Posterior cingulate gyrus (tissue), 11 donors: ENCODE results near the gene CYP2W1.
A peak's percentile ranks its signal among the peaks of the same experiment; 100 is the strongest.

ENCODE experiments used
- DNase-seq, 10 donors: peaks; one replicate each; pipeline versions ENCODE4 v3.0.0 to v3.0.0-alpha.2; 2020 to 2021; ENCODE audit warnings: mixed read lengths in 3 of 10
- intact Hi-C: fragments of 100-400 bp; cut with DNase I; formaldehyde crosslinking; loops from one replicate; pipeline ENCODE4 v1.15.1; 2023

The CYP2W1 gene

DNA sequence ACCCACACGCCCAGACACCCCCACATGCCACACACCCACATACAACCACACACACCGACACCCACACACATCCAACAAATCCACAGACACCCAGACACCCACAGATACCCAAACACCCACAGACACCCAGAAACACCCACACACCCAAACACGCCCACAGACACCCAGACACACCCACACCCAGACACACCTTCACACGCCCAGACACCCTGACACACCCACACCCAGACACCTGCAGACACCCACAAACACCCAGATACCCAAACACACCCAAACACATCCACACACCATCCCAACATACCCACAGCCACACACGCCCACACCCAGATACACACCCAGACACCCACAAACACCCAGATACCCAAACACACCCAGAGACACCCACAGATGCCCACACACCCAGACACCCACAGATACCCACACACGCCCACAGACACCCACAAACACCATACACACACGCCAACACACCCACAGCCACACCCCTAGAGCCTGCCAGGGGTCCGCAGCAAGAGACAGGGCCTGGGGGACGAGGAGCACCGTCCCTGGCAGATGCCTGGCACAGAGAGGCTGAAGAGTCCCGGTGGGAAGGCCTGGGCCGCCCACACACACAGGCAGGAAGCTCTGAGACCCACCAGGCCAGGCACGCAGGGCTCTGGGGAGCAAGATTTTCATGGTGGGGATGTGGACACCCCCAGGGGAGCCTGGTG, 28.5 kb downstream of the CYP2W1 start:
- no peak for DNase-seq
- intact Hi-C loops = no loop called here

DNA sequence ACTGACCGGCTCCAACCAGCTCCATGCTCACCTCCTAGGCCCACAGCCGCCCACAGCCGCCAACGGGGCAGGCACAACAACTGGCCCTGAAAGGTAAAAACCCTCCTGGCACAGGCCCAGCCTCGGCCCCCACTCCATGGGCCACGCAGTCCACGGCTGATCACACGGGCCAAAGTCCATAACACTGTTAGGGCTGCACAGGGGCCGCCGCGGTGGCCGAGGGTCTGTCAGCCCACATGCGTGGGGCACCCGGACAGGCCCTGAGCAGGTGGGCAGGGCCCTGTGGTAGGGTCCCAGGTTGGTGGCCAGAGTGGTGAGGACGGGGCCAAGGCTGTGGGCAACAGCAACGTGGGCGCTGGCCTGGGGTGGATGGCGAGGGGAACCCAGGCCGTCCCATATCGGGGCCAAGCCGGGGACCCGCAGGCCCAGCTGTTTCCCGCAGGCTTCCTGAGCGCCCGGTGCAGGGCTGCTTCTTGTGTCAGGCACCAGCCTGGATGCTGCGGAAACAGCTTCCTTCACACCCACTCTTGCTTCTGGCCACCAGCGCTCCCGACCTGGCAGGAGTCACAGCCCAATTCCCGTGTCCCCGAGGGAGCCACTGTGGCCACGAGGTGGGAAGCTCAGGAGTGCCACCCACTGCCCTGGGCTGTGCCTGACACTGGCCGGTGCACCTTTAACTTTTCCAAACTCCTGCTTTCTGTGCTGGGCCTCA, 29.2 kb downstream of the CYP2W1 start:
- no peak for DNase-seq
- intact Hi-C loops = no loop called here

DNA sequence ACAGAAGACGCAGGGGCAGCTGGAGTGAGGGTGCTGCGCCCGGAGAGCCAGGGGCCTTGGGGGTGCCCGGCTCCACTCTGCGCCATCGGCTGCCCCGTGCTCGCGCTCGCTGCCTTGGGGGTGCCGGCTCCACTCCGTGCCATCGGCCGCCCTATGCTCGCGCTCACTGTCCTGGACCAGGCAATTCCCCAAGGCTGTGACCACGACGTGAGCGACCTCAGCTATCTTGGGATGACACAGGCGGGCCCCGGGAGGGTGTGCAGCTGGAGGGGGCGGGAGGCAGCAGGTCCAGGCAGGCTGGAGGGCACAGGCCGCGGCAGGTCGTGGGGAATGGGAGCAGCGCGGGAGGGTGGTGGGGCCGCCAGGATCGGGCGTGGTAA, 29.7 kb downstream of the CYP2W1 start:
- intact Hi-C loops = no loop called here
- no peak for DNase-seq

DNA sequence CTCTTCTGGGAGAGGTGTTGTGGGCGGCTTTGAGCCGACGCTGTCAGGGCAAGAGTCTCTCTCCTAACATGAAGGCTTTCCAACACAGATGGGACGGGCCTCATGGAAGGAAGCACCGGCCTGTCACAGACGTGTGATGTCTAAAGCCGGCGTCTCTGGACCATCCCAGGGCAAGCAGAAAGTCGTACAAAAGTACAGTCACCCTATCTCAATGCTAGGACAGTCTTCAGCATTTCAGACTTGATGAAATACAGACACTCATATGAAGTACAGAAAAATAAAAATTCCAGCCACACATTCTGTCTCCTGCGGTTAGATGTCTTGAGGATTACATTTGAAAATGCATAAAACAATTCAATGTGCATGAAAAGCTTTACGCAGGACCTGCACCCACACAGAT, 30.6 kb downstream of the CYP2W1 start:
- intact Hi-C loops = no loop called here

DNA sequence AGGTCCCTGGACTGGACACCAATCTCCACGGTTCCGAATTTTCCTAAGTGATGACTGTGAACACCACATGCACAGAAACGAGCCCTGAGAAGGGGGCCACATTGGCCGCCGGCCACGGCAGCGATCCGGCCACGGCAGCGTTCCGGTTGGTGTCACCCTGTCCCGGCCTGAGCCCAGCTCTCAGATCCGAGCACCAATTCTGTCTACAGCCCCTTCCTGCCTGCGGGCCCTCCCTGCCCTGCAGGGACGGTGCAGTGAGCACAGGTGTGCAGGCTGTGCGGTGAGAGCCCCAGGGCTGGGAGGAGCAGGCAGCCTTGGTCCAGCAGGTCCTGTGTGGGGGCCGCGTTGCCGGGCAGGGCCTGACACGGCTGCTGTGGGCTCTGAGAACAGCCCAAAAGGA, 31.7 kb downstream of the CYP2W1 start:
- intact Hi-C loops = no loop called here
- DNase-seq = no peak

More for the DNA sequence above, 30.6 kb downstream of the CYP2W1 start:
- no peak for DNase-seq

DNA sequence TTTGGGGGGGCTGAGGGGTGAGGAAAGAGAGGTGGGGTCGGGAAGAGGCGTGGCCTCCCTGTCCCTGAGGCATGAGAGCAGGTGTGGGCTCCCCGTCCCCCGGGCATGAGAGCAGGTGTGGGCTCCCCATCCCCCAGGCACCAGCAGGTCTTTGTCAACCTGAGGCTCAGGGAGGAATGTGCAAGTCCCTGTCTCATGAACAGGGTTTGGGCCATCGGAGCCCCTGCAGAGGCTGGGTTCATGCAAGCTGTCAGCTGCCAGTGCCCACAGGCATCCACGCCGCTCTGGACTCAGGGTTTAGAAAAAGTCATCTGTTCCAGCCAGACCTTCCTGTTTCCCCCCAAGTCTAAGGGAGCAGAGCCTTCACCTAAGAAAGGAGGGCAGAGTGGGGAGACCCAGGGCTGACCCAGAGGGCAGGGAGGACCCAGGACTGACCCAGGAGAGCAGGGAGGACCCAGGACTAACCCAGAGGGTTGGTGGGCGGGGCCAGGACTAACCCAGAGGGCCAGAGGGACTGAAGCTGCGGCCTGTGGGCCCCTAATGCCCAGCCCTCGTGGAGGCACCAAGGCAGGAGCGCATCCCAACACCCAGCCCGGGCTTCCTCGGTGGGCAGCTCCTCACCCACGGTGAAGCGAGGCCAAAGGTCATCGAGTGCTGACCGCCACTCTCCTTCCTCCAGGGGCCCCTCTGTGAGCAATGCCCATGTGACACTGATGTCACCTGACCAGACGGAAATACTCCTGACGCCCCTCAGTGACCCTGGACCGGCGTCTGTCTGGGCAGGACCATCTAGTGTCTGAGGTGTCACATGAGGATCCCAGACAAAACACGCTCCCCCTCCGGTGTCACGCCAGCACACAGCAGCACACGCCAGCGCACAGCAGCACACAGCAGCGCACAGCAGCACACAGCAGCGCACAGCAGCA, 32.5 kb downstream of the CYP2W1 start:
- intact Hi-C loops = no loop called here
- DNase-seq = peak in 1 of 10 donors; percentile 84

DNA sequence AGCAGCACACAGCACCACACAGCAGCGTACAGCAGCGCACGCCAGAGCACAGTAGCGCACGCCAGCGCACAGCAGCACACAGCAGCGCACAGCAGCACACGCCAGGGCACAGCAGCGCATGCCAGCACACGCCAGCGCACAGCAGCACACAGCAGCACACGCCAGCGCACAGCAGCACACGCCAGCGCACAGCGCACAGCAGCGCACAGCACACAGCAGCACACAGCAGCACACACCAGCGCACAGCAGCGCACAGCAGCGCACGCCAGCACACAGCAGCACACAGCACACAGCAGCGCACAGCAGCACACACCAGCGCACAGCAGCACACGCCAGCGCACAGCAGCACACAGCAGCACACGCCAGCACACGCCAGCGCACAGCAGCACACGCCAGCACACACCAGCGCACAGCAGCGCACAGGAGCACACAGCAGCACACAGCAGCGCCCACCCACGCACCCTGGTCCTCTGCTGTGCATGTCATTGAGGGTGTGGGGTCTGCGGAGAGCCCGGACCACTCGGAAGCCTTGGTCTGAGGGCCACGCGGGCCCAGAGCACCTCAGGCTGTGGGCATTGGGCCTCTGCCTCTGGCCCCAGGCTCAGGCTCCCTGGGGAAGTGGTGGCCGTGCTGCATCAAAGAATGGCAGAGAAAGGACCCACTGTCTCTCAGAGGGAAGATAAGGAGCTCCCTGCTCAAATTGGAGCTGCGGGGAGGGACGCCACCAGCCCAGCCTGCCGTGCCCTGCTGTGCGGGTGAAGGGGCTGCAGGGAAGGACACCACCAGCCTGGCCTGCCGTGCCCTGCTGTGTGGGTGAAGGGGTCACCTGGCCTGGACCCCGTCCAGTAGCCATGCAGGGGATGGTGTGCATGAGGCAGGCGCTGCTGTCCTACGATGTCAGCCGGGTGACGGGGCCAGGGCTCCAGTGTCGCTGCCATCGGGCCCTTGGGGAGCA, 33.9 kb downstream of the CYP2W1 start:
- intact Hi-C loops = no loop called here
- DNase-seq = peak in 1 of 10 donors; percentile 61

DNA sequence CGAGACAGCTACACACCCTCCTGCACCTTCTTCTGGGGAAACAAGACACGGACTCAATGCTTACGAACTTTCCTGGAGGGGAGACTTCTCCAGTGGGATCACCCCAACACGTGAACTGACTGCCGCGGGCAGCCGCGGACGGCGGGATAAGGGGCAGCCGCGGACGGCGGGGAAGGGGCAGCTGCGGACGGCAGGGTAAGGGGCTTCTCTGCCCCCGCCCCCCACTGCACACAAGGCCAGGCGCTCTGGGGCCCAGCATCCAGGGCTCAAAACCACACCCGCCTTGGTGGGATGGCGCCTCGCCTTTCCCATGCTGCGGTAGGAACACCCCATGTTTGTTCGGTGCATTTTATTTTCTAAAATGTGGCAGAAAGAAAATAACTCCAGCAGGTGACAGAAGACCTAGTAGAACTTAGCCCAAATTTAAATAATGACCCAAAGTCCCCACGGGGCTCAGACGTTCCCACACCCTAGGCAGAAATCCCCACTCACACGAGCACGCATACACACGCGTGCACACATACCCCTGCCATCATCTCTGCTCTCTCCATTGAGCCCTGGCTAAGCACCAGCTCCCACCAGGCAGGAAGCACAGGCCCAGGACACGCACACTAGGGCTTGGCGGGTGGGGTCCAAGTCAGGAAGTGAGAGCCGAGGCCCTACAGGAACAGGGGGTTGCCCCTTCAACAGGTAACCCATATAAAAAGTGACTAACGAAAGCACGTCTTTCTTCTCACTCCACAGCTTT, 34.8 kb downstream of the CYP2W1 start:
- peak in 1 of 10 donors; percentile 52 for DNase-seq
- intact Hi-C loops = no loop called here

DNA sequence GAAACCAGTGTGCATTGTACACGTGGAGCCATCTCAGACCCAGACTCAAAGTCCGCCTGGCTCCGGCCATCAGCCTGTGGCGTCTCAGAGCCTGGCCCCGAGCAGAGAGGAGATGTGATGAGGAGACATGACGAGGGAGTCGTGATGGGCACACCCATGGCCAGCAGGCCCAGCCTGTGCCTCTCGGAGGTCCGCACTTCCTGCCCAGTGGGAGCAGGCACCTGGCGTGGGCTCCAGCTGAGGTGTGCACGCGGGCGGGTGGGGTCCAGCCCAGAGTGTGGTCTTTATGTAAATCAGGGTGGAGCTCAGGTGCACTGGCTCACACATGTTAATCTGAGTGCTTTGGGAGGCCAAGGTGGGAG, 35.3 kb downstream of the CYP2W1 start:
- peak in 1 of 10 donors; percentile 75 for DNase-seq
- intact Hi-C loops = no loop called here

DNA sequence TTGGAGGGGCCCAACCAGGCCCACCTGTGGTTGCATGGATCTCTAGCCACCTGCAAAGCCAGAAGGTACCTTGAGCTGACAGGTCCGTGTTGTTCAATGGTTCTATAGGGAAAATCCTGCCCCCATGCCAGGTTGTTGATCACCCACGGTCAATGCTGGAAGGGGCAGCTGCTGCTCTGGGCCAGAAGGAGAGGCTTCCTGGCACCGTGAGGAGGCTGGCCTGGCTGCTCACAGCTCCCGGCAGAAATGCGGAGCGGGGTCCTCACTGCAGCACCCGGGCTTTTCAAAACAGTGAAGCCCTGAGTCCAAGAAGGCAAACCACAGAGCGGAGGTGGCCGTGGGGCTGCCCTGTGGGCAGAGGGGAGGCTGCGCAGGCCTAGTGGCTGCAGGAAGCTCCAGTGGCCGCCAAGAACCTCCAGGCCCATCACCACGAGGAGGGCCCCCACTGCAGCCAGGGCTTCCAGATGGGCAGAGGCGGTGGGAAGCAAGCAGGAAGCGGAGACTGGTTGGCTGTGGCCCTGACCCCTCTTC, 36.3 kb downstream of the CYP2W1 start:
- intact Hi-C loops = no loop called here
- DNase-seq = peak in 1 of 10 donors; percentile 78

DNA sequence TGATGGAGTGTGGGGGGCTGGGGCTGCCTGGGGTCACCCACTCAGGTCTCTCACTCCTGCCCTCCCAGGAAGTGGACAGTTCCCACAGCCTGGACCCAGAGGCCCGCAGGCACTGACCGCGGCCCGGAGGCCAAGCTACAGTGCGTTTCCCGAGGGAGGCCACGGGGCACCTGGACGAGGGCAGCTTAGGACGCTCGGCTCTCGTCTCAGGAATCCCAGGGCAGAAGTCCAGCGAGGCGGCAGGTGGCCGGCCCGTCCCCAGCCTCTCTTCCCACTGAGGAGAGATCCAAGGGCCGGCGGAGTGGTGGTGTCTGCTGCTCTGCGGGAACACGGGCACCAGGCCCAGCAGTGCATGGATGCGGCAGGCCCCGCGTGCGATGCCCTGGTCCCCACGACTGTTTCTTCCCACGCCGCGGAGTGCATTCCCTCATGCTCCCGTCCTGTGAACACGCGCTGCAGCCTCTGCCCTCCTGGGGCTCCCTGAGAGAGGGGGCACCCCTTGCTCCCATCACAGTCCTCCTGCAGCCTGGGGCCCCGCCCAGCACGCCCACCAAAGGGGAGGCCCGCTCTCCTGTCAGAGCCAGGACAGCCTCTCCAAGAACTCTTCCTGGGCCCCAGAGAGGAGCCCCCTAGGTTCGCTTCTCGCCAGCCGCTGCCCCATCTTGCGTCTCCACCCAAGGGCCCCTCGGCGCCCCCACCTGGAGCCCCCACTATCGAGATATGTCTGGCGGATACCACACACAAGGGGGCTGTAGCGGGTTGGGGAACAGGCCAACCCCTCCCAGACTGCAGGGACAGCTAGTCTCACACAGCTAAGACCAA, 37.0 kb downstream of the CYP2W1 start:
- intact Hi-C loops = loop anchor here (5.0 kb wide), 1 partner anchor 47 kb away; no protein-coding TSS in a partner anchor
- peak in 1 of 10 donors; percentile 75 for DNase-seq

DNA sequence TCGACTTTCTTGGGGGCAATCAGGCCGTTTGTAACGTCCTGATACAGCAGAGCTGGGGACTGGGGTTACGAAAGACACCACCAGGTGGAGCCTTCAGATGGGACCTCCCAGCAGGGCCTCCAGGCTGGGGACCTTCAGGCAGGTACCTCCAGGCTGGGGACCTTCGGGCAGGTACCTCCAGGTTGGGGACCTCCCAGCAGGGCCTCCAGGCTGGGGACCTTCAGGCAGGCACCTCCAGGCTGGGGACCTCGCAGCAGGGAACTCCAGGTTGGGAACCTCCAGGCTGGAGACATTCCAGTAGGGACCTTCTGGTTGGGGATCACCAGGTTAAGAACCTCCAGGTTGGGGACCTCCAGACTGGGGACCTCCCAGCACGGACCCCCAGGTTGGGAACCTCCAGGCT, 37.9 kb downstream of the CYP2W1 start:
- DNase-seq = peak in 1 of 10 donors; percentile 79
- intact Hi-C loops = loop anchor here (5.0 kb wide), 1 partner anchor 46 kb away; no protein-coding TSS in a partner anchor

DNA sequence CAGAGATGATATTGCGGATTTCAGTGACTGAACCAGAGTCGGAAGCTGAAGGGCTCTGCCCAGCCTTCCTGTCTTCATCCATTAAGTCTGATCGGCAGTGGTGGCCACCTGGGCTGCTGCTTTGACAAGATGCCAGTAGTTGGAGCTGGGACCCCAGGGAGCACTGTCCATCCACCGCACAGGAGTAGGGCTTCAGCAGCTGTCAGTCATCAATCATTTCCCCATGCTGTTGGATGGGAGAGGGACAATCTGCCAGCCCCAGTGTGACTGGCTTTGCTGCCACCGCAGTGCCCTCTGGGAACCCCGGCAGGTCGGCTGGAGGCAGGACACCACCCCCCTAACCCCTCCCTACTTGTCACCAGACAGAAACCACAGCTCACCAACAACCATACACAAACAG, 38.4 kb downstream of the CYP2W1 start:
- peak in 1 of 10 donors; percentile 36 for DNase-seq
- intact Hi-C loops = loop anchor here (5.0 kb wide), 1 partner anchor 46 kb away; no protein-coding TSS in a partner anchor

DNA sequence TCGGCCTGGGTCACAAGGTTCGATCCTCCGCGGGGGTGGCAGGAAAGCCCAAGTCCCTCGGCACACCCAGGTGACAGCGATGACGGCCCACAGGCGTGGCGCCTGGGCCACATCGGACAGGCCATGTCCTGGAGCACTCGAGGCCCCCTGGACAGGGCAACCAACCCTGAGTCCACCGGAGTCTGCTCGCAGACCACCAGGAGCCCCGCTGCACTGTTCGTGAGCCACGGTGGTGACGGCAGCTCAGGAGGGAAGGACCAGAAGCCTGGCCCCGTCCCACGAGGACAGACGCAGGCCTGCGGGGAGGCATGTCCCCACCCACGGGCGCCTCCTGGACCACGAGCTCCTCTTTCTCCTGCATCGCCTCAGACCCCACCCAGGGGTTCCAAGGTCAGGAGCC, 39.0 kb downstream of the CYP2W1 start:
- intact Hi-C loops = loop anchor here (5.0 kb wide), 1 partner anchor 45 kb away; no protein-coding TSS in a partner anchor
- peak in 1 of 10 donors; percentile 84 for DNase-seq

DNA sequence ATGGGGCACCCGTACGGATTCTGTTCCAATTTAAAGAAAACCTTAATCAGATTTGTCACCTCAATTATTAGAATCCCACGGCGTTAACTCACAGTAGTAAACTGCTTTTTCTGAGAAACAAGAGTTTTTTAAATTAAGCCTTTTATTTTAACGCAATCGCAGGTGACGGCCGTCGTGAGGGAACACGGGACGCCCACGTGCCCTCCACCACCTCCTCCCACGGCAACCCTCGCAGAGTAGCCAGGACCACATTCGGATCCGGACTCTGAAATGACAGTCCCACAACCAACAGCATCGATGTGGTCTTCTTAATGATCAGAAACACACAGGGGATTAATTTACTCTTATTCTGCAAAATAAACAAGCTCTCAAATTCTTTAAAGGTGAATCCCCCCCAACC, 39.4 kb downstream of the CYP2W1 start:
- peak in 1 of 10 donors; percentile 16 for DNase-seq
- intact Hi-C loops = loop anchor here (5.0 kb wide), 1 partner anchor 45 kb away; no protein-coding TSS in a partner anchor

DNA sequence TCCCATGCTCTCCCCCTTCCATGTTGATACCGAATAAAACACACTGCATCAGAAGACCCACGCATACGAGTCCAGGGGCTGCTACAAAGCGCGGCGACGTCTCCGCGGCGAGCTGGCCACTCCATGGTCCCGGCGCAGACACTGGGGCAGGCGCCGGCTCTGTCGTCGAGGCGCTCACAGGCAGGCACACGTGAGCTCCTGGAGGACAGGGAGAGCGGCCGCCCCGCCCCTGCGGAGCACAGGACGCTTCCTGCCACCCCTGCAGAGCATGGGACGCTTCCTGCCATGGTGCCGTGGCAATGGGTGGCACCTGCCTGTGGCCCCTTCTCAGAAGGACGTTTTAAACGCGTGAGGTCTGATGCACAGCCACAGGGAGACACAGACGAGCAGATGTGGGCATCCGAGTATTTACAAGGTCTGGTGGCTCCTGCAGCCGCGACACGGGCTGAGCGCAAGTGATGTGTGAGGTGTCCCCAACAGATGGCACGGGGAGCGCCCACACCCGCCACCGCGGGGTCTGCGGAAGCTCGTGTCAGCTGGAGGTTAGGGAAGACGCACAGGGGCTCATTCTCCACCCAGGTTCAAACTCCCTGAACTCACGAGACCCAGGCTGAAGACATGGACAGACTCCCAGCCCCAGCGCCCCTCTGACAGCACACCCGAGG, 40.0 kb downstream of the CYP2W1 start:
- DNase-seq = peak in 1 of 10 donors; percentile 86
- intact Hi-C loops = loop anchor here (5.0 kb wide), 1 partner anchor 44 kb away; no protein-coding TSS in a partner anchor

DNA sequence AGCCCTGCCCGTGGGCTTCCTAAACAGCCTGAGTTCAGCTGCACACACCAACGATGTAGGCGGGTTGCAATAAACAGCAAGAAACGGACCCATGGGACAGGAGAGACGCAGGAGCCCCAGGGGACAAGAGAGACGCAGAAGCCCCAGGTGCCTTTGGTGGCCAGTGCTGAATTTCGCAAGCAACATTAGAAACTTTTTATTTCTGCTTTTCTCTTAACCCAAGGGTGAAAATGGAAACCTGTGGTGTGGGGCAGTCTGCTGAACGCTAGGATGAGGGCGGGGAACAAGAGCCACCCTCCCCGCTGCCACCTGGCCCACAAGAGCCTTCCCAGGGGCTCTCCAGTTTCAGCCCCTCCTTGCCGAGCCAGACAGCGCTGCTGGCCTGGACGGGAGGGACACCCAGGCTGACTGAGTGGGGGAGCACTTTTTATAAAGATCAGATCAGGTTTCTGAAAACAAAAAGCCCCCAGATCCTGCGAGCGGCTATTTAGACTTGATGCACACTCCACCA, 41.4 kb downstream of the CYP2W1 start:
- DNase-seq = peak in 1 of 10 donors; percentile 55
- intact Hi-C loops = loop anchor here (5.0 kb wide), 1 partner anchor 43 kb away; no protein-coding TSS in a partner anchor
